Measurements from ENCODE around the gene CALML5.

DNA sequence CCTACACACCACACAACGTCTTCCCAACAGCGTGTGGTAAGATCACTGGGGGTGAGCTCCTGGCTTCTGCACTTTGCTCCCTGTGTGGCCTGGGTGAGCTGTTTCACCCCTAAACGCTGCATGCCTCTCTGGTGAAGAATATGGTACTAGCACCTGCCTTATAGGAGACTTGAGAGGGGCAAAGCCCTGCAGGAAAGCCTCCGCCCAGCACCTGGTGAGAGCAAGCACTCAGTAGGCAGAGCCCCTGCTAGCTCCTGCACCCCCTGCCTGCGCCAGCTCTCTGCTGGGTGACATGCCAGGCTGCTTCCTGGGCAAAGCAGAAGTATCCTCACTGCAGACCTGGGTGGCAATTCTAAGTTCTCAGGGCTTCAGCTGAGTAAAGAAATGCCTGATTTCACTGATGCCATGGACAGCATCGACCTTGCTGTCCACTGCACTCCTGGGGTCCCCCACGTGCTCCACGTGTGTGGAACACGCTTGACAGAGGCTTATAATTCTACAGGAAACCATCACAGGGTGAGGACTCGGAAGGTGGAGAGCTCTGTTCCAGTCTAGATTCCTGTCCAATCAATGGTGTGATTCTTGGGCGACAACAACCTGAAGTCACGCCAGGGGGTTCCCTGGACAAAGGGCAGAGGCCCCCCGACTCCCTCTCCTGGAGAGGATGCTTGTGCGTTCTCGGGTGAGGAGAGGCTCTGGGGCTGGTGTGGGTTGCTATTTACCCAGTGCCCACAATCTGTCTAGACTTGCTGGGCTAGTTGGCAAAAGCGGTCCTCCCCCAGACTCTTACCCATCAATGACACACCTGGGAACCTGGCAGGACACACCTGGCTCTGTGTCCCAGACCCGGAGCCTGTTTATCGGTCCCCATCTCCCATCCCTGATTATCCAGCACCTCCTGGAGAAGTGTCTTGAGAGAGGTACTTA lies 5.0 kb upstream of the CALML5 start:
- no peak for TF ChIP-seq MXI1 (conservative IDR thresholded peaks at IDR 0.05; ENCODE audit: poor library complexity, severe bottlenecking)
- no peak for TF ChIP-seq CTCF (IDR thresholded peaks at IDR 0.05; ENCODE audit: poor library complexity, severe bottlenecking)
- no peak for TF ChIP-seq EP300 (conservative IDR thresholded peaks at IDR 0.05; ENCODE audit: poor library complexity, severe bottlenecking)
- no peak for TF ChIP-seq EZH2 (IDR thresholded peaks at IDR 0.05; ENCODE audit: borderline replicate concordance, insufficient read depth, low read length, poor library complexity, severe bottlenecking)
- no peak for TF ChIP-seq SMC3 (conservative IDR thresholded peaks at IDR 0.05; ENCODE audit: poor library complexity)
- no peak for TF ChIP-seq POLR2AphosphoS5 (IDR thresholded peaks at IDR 0.05)

Data from neural cell (in vitro differentiated cells).